NB4 (cell line): ENCODE measurements around the gene TMED10.

ENCODE experiments used
- MYC ChIP-seq: IDR thresholded peaks from 2 replicates; pipeline ENCODE4 v1.6.1; 2011; ENCODE audit warnings: low read depth, low read length
- POLR2A ChIP-seq: IDR thresholded peaks from 2 replicates; pipeline ENCODE4 v1.6.1; 2011; ENCODE audit warnings: mild to moderate bottlenecking; ENCODE audit not compliant: insufficient read length; ENCODE audit errors: extremely low read depth
- TF ChIP-seq, protein P1 (sequence below): IDR thresholded peaks from 2 replicates; pipeline ENCODE4 v1.6.1; 2011; ENCODE audit warnings: low read depth, low read length
- TF ChIP-seq, protein P2 (sequence below): IDR thresholded peaks from one replicate; pipeline ENCODE4 v1.5.1; 2012; ENCODE audit warnings: low read depth, low read length

DNA sequence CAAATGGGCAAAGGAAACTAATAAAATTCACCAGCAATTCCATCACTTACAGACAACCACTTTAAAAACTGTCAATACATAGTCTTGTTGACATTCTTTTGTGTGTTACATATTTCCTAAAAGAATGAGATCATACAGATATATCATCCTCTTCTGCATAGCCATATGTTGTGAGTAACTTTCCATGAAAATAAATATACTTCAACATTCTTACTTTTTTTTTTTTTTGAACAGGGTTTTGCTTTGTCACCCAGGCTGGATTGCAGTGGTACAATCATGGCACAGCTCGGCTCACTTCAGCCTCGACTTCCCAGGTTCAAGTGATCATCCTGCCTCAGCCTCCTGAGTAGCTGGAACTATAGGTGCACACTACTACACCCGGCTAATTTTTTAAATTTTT is 86.1 kb downstream of the TMED10 start:
- TF ChIP-seq MYC = no peak
- TF ChIP-seq POLR2A = no peak
- TF ChIP-seq, protein P1, sequence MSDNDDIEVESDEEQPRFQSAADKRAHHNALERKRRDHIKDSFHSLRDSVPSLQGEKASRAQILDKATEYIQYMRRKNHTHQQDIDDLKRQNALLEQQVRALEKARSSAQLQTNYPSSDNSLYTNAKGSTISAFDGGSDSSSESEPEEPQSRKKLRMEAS = no peak
- TF ChIP-seq, protein P2, sequence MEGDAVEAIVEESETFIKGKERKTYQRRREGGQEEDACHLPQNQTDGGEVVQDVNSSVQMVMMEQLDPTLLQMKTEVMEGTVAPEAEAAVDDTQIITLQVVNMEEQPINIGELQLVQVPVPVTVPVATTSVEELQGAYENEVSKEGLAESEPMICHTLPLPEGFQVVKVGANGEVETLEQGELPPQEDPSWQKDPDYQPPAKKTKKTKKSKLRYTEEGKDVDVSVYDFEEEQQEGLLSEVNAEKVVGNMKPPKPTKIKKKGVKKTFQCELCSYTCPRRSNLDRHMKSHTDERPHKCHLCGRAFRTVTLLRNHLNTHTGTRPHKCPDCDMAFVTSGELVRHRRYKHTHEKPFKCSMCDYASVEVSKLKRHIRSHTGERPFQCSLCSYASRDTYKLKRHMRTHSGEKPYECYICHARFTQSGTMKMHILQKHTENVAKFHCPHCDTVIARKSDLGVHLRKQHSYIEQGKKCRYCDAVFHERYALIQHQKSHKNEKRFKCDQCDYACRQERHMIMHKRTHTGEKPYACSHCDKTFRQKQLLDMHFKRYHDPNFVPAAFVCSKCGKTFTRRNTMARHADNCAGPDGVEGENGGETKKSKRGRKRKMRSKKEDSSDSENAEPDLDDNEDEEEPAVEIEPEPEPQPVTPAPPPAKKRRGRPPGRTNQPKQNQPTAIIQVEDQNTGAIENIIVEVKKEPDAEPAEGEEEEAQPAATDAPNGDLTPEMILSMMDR = no peak
